Measurements from ENCODE around the gene ERC1.

ERC1 gene

GRCh38 chr12:1204581-1205121 is 213.6 kb downstream of the ERC1 start (continued):
- no peak for TF ChIP-seq ZBTB44 (tag by site-specific recombination; IDR thresholded peaks at IDR 0.05)
- TF ChIP-seq OSR2 (tag by site-specific recombination; IDR thresholded peaks at IDR 0.05) = peak; percentile 60
- no peak for TF ChIP-seq ZNF132 (tag by site-specific recombination; IDR thresholded peaks at IDR 0.05; ENCODE audit: borderline replicate concordance)
- TF ChIP-seq ZBTB11 (tag by site-specific recombination; conservative IDR thresholded peaks at IDR 0.05; ENCODE audit: low read depth) = no peak
- TF ChIP-seq ZBTB8A (tag by site-specific recombination; IDR thresholded peaks at IDR 0.05) = no peak
- TF ChIP-seq ZNF654 (tag by site-specific recombination; IDR thresholded peaks at IDR 0.05; ENCODE audit: low read depth) = no peak
- no peak for TF ChIP-seq ZSCAN4 (tag by site-specific recombination; IDR thresholded peaks at IDR 0.05)
- no peak for TF ChIP-seq ZNF223 (tag by site-specific recombination; IDR thresholded peaks at IDR 0.05)
- TF ChIP-seq MEIS1 (CRISPR knock-in tag; IDR thresholded peaks at IDR 0.05; ENCODE audit: borderline replicate concordance) = no peak
- no peak for TF ChIP-seq ZNF398 (tag by site-specific recombination; IDR thresholded peaks at IDR 0.05)
- TF ChIP-seq ZNF555 (tag by site-specific recombination; conservative IDR thresholded peaks at IDR 0.05) = no peak
- no peak for TF ChIP-seq ZNF571 (tag by site-specific recombination; IDR thresholded peaks at IDR 0.05)
- no peak for TF ChIP-seq ZNF416 (tag by site-specific recombination; IDR thresholded peaks at IDR 0.05)
- peak; percentile 86 for TF ChIP-seq ZNF366 (tag by site-specific recombination; conservative IDR thresholded peaks at IDR 0.05)
- no peak for TF ChIP-seq ZNF221 (tag by site-specific recombination; IDR thresholded peaks at IDR 0.05; ENCODE audit: borderline replicate concordance)
- TF ChIP-seq ZIC2 (tag by site-specific recombination; IDR thresholded peaks at IDR 0.05) = no peak
- no peak for TF ChIP-seq ZNF791 (tag by site-specific recombination; IDR thresholded peaks at IDR 0.05)
- TF ChIP-seq ZNF121 (tag by site-specific recombination; IDR thresholded peaks at IDR 0.05) = no peak
- TF ChIP-seq ZNF184 (tag by site-specific recombination; IDR thresholded peaks at IDR 0.05) = no peak
- TF ChIP-seq SP2 (tag by site-specific recombination; IDR thresholded peaks at IDR 0.05) = no peak
- TF ChIP-seq OVOL3 (tag by site-specific recombination; IDR thresholded peaks at IDR 0.05) = 0 out of 2 replicates have a peak, but pooled peaks have one; percentile 8
